UCSD-AML1 (cell line): ENCODE results near the gene PCGF3.
"Not testable (repeated sequence)": the region's sequence is repeated elsewhere in the genome, so short reads cannot be mapped to it uniquely, and the experiment has no call there.

Experiments used
- DNase-seq: peaks from one replicate; lab custom pipeline; 2025; ENCODE audit not compliant: unreplicated experiment; lab: John Stamatoyannopoulos, UW

The PCGF3 gene

GRCh38 chr4:722851-723360 lies 17.3 kb downstream of the PCGF3 start:
- no peak for DNase-seq

DNA sequence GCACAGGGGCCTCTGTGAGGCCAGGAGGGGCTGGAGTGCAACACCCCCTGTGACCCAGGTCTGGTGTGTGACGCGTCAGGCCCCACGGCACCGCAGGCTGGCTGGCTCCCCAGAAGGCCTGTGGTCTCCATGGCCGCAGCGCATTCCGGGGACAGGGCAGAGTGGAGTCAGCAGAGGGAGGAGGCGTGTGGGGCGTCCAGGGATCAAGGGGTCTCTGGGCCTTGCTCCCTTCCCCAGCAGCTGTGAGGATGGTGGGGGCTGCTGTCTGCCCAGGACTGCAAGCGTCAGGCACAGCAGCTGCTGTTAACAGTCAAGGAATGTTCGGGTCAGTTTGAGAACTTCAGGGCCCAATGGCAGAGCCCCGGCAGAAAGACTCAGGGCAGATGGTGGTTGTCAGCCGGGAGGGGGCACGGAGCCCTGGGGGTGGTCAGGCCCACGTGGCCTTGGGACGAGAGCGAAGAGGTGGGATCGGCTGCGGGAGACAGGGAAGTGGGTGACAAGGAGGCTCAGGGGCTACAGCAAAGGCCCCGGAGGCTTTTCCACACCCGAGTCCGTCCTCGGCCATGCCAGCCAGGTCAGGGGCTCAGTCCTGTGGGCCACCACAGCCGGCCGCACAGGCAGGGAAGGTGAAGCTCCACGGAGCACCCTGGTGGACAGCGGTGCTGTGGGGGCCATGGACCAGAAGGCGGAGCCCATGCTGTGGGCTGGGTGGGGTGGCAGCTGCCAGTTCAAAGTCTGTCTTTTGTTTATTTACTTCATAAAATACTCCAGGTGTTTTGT lies 18.3 kb downstream of the PCGF3 start:
- no peak for DNase-seq

DNA sequence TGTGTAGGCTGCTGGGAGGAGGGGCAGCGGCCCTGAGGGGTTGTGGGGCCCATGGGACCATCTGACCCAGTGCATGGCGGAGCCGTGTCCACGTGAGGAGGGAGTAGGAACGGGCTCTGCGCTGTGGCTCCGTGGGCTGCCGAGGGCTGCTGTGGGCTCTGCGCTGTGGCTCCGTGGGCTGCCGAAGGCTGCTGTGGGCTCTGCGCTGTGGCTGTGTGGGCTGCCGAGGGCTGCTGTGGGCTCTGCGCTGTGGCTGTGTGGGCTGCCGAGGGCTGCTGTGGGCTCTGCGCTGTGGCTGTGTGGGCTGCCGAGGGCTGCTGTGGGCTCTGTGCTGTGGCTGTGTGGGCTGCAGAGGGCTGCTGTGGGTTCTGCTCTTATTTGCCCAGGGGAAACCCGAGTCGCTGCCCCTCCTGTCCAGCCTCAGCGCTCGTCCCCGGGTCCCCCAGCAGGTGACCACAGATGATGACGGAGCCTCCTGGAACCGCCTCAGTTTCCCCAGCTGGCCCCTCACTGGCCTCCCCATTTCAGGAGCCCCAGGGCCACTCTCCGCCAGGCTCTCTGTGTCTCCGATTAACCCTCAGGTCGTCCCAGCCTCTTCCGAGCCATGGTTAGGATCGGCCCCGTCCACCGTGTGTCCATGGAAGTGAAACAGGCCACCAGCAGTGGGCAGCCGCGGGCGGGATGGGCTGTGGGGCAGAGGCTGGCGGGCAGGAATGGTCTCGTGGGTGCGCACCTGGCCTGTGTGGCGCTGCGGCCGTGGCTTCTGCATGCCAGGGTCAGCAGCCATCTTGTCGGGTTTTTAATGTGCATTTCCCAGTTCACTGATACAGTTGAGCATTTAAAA lies 20.0 kb downstream of the PCGF3 start:
- no peak for DNase-seq

DNA sequence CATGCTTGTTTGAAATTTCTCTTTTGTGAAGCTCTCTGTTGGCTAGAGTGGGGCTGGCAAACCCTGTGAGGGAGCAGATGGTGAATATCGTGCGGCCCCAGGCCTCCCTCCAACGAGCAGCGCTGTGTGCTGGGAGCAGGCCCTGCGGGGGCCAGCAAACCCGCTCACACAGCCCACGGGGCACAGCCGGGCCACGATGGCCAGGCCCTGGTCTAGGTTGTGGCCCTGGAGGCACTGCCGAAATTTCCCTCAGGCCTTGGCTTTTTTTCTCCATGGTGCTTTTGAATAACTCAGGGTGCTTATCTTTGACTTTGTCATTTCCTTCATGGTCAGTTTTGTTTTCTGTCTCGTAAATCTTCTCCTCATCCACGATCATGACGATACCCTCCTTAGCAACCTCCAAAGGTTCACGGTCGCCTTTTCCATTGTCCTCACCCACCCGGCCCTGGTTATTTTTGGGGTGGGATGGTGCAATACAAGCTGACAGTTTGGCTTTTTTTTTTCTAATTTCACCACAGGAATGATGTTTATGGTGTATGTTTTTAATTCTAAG lies 20.7 kb downstream of the PCGF3 start:
- DNase-seq = no peak

DNA sequence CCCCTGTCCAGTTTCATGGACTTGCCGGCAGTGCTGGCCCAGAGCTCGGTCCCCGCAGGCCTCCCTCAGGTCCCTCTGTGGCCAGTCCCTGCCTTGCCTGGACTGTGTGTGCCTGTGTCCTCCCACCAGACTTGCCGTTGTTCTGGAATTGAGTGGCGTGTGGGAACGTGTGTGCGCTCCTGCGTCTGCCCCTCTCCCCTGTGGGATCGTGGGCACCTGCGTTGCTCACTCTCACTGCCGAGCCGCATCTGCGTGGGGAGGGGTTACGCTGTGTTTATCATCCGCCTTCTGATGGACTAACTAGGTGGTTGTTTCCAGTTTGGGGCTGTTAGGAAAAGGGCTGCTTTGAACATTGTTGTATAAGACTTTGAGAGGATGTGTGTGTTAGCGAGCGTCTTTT lies 21.2 kb downstream of the PCGF3 start:
- no peak for DNase-seq

- DNase-seq = no peak
Measured at GRCh38 chr4:727576-727975, 21.9 kb downstream of the PCGF3 start.

- no peak for DNase-seq
Measured at GRCh38 chr4:729336-730315, 24.0 kb downstream of the PCGF3 start.

DNA sequence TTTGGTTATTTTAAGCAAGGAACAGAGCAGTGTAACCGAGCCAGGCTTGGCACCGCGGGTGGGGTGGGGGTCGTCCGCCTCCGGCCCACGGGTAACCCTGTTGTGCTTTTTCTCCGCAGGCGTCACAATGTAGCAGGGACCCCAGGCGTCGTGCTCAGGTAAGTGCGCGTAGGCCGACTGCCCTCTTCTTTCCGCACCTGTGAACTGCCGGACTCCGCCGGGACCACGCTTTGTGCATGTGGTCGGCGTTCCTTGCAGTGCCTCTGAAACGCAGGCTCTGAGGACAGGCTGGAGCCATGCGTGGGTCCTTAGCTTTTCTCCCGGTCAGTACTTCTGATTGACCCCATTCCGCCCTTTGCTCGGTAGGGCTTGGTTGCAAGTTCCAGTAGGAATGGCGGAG lies 24.9 kb downstream of the PCGF3 start:
- no peak for DNase-seq

DNA sequence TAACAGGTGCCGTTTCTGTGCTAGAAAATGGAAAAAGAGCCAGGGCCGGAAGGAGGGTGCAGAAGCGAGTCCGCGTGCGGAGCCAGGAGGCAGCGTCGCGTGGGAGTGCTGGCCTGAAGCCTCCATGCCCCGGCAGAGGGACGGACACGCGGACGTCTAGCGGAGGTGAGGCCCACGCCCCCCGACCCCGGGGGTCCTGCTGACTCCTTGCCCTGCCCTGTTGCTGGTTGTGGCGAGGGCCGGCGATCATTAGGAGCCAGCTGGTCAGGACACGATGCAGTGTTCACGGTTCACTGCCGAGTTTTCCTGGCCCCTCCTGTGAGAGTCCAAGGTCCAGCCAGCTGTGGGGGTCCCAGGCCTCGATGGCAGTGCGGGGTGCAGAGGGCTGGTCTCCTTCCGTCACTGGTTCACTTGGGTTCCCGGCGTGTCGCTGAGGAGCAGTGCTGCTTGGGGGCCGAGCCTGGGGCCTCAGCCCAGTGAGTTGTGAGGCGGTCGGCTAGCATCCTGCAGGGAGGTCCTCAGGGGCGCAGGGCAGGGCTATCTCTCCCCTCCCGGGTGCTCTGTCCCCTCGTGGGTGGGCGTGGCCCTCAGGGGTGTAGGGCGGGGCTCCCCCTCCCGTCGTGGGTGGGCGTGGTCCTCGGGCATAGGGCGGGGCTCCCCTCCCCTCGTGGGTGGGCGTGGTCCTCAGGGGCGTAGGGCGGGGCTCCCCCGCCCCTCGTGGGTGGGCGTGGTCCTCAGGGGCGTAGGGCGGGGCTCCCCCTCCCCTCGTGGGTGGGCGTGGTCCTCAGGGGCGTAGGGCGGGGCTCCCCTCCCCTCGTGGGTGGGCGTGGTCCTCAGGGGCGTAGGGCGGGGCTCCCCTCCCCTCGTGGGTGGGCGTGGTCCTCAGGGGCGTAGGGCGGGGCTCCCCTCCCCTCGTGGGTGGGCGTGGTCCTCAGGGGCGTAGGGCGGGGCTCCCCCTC lies 25.6 kb downstream of the PCGF3 start:
- DNase-seq = not testable (repeated sequence)

DNA sequence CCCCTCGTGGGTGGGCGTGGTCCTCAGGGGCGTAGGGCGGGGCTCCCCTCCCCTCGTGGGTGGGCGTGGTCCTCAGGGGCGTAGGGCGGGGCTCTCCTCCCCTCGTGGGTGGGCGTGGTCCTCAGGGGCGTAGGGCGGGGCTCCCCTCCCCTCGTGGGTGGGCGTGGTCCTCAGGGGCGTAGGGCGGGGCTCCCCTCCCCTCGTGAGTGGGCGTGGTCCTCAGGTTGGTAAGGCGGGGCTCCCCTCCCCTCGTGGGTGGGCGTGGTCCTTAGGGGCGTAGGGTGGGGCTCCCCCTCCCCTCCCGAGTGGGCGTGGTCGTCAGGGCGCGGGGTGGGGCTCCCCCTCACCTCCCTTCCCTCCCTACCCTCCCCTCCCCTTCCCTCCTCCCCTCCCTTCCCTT lies 26.3 kb downstream of the PCGF3 start:
- not testable (repeated sequence) for DNase-seq

DNA sequence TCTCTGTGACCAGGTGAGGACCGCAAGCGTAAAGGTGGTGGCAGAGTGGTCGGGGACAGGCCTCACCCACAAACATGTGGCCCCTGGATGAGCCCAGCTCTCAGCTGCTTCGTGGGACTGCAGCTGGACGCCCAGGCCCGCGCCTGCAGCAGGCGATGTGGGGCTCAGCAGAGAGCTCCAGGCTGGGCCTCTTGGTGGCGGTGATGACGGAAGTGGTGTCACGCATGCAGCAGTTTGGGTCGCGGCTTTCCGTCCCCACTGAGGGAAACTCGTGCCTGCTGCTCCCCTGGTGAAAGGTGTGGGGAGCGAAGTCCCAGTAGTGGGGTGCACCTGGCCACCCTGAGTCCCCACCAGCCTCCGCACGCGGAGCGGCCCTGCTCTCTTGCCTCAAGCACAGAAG lies 26.9 kb downstream of the PCGF3 start:
- DNase-seq = no peak

DNA sequence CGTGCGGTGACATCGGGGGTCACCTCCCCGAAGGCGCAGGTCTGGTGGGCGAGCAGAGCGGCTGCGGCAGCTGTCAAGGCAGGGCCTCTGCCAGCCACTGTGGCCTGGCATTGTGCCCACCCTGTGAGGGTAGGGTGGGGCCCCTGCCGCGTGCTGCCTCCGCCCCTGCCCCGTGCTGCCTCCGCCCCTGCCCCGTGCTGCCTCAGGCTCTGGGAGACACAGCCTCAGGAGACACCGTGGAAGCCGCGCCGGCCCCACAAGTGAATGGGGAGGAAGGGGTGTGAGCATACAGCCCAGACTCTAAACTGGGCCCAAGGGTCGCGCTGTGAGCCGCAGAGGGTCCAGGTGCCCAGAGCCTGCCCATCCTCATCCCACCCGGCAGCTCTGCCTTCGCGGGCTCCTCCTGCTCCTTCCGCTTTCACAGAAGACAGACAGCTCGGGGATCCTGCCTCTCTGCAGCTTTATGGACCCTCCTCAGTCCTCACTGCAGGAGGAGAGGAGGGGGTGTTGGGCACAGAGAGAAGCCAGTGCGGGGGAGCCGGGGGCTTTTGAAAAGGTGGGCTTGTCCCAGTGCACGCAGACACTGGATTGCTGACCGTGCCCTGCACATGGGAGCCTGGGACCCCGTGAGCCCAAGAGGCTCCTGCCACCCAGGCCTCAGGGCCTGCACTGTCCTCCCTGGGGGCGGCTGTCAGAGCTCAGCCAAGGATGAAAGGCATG lies 27.4 kb downstream of the PCGF3 start:
- DNase-seq = no peak

DNA sequence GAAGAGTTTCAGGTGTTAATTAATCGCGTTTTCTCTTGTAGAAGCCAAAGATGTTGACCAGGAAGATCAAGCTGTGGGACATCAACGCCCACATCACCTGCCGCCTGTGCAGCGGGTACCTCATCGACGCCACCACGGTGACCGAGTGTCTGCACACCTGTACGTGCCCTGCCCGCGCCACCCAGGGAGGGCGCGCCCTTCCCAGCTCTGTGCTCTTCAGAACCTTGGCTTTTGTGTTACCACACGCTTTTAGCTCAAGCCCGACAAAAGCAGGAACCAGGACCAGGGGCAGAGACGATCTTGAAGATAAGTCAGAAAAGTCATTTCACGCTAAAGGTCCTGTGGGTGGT lies 28.0 kb downstream of the PCGF3 start:
- DNase-seq = no peak

- DNase-seq = no peak
Measured at GRCh38 chr4:734075-734474, 28.4 kb downstream of the PCGF3 start.

- DNase-seq = no peak
Measured at GRCh38 chr4:734951-735350, 29.3 kb downstream of the PCGF3 start.

DNA sequence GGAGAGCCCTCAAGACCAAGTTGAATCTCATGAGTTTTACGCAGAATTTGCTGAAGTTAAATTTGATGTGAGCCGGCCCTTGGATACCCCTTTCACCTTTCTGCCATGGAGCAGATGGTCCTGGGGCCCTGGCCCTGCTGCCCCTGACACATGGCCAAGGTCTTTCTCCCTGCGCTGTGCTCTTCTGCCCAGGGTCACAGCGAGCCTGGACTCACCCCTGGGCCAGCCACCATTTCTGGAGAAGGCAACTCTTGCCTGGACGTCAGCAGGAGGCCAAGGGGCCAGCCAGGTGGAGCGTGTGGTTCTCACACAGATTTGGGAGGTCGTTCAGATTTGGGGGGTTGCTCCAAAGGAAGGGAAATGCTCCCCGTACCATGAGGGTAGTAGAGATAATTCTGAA lies 30.0 kb downstream of the PCGF3 start:
- no peak for DNase-seq

DNA sequence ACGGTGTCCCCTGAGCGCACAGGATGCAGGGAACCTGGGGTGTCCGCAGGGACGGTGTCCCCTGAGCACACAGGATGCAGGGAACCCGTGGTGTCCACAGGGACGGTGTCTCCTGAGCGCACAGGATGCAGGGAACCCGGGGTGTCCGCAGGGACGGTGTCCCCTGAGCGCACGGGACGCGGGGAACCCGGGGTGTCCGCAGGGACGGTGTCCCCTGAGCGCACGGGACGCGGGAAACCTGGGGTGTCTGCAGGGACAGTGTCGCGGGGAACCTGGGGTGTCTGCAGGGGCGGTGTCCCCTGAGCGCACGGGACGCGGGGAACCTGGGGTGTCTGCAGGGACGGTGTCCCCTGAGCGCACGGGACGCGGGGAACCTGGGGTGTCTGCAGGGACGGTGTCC lies 30.9 kb downstream of the PCGF3 start:
- not testable (repeated sequence) for DNase-seq

GRCh38 chr4:738781-739280 lies 33.2 kb downstream of the PCGF3 start:
- DNase-seq = no peak

- no peak for DNase-seq
Measured at GRCh38 chr4:739569-739968, 33.9 kb downstream of the PCGF3 start.
